Chondrocyte (in vitro differentiated cells): ENCODE results near the gene DPYSL5. TPM values are rescaled to one million over a fixed set of nuclear protein-coding genes. Genes with fewer than 3 reads are reported as not detected.

Experiments
- DNase-seq: peaks from one replicate; pipeline ENCODE4 v3.0.0; 2021; ENCODE audit warnings: mixed read lengths, low spot score
- H3K27ac Mint-ChIP-seq: one replicate; pipeline ENCODE4 v1.8.0; 2021; ENCODE audit warnings: mild to moderate bottlenecking, moderate library complexity, mixed read lengths; ENCODE audit not compliant: unreplicated experiment
- H3K27me3 Mint-ChIP-seq: 2 replicates; pipeline ENCODE4 v1.8.0; 2021; ENCODE audit warnings: low read depth, mixed read lengths
- H3K36me3 Mint-ChIP-seq: 2 replicates; pipeline ENCODE4 v1.8.0; 2021; ENCODE audit warnings: low read depth, mixed read lengths
- H3K4me1 Mint-ChIP-seq: 2 replicates; pipeline ENCODE4 v1.8.0; 2021; ENCODE audit warnings: low read depth, mild to moderate bottlenecking, mixed read lengths
- H3K4me3 Mint-ChIP-seq: one replicate; pipeline ENCODE4 v1.8.0; 2021; ENCODE audit warnings: mild to moderate bottlenecking, moderate library complexity, mixed read lengths; ENCODE audit not compliant: unreplicated experiment
- H3K9me3 Mint-ChIP-seq: 2 replicates; pipeline ENCODE4 v1.8.0; 2021; ENCODE audit warnings: low read depth, mixed read lengths
- total RNA-seq: library from RNA; stranded (reverse); gene quantifications from 3 replicates; pipeline ENCODE4 v1.2.1, GENCODE V29; 2021
- TF ChIP-seq, protein P1 (sequence below): fragments of 200-600 bp; sonication (generic); IDR thresholded peaks from 2 replicates; pipeline ENCODE4 v1.5.0; 2021; ENCODE audit warnings: antibody characterized with exemption, mild to moderate bottlenecking, moderate library complexity

The DPYSL5 gene
- total RNA-seq, 1 donor from 2014 or later: 0.25 TPM

DNA sequence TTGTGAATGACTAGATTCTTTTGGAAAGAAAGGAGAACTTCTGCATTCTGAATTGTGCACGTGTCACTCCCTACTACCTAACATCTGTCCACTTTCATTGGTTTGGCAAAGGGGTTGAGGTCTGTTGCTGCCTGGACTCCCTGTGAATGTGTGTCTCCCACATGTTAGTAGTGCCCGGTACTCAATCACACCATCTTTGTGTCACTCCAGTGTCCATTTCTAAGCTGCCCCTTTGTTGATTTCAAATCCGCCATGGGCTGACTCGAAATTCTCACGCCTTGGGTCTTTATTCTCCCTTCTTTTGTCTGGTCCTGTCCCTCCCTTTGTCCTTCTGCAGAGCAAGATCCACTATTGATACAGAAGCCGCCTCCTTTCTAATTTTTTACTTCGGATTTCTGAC lies 7.5 kb downstream of the DPYSL5 start:
- no peak overlapping the region for H3K4me3 Mint-ChIP-seq
- H3K4me1 Mint-ChIP-seq: no peaks in the 10 kb centered on the region
- DNase-seq: no peak
- no peaks in the 10 kb centered on the region for H3K36me3 Mint-ChIP-seq
- H3K9me3 Mint-ChIP-seq: no peaks in the 10 kb centered on the region
- no peak overlapping the region for H3K27ac Mint-ChIP-seq
- TF ChIP-seq, protein P1, sequence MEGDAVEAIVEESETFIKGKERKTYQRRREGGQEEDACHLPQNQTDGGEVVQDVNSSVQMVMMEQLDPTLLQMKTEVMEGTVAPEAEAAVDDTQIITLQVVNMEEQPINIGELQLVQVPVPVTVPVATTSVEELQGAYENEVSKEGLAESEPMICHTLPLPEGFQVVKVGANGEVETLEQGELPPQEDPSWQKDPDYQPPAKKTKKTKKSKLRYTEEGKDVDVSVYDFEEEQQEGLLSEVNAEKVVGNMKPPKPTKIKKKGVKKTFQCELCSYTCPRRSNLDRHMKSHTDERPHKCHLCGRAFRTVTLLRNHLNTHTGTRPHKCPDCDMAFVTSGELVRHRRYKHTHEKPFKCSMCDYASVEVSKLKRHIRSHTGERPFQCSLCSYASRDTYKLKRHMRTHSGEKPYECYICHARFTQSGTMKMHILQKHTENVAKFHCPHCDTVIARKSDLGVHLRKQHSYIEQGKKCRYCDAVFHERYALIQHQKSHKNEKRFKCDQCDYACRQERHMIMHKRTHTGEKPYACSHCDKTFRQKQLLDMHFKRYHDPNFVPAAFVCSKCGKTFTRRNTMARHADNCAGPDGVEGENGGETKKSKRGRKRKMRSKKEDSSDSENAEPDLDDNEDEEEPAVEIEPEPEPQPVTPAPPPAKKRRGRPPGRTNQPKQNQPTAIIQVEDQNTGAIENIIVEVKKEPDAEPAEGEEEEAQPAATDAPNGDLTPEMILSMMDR: no peak
- peaks cover 40% of the 10 kb centered on the region for H3K27me3 Mint-ChIP-seq

DNA sequence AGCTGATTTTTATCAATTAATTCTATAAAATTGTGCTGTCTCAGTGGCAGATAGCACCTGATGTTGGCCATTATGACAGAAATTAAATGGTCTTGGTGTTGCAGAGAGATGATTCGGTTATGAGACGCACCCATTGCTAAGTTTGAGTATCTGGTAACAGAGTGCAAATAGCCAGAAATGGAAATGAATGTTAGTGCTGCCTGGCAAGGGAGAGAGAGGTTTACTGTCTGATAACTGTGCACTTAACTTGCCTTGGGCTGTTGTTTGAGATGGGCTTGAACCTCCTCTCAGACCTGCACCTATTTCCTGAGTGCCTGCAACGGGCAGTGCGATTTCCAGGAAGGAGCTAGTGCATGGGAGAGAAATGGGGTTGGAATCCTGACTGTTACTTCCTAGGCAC lies 11.7 kb downstream of the DPYSL5 start:
- Mint-ChIP-seq H3K4me1 (no peaks in the 10 kb centered on the region), H3K36me3 (no peaks in the 10 kb centered on the region), H3K4me3 (no peak overlapping the region), H3K9me3 (no peaks in the 10 kb centered on the region), H3K27me3 (peaks cover 39% of the 10 kb centered on the region), H3K27ac (no peak overlapping the region)
- TF ChIP-seq, protein P1: no peak
- no peak for DNase-seq

DNA sequence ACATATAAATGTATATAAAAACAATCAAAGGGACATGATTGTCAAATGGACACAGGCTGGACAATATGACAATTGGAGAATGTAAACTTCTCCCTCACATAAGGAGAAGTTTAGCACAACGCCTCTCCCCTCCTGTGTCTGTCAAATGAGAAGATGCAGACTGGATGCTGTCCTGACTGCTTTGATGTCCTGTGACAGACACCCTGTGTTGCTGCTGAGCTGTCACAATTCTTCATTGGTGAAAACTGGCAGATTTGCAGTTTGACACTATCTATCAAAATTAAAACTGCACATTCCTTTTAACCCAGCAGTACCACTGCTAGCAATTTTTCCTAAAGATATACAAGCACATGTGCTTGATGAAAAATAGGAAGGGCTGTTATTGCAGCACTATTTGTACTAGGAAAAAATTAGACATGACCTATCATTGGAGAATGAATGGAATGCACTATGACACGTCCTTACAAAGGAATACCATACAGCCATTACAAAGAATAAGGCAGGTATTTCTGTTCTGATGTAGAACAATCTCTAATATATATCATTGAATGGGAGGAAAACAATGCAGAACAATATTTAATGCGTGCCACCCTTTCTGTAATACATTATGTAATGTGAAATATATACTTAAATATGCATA lies 12.4 kb downstream of the DPYSL5 start:
- Mint-ChIP-seq H3K27ac (no peak overlapping the region), H3K4me3 (no peak overlapping the region), H3K27me3 (peaks cover 40% of the 10 kb centered on the region), H3K4me1 (no peaks in the 10 kb centered on the region), H3K9me3 (no peaks in the 10 kb centered on the region), H3K36me3 (no peaks in the 10 kb centered on the region)
- no peak for DNase-seq
- TF ChIP-seq, protein P1: no peak

DNA sequence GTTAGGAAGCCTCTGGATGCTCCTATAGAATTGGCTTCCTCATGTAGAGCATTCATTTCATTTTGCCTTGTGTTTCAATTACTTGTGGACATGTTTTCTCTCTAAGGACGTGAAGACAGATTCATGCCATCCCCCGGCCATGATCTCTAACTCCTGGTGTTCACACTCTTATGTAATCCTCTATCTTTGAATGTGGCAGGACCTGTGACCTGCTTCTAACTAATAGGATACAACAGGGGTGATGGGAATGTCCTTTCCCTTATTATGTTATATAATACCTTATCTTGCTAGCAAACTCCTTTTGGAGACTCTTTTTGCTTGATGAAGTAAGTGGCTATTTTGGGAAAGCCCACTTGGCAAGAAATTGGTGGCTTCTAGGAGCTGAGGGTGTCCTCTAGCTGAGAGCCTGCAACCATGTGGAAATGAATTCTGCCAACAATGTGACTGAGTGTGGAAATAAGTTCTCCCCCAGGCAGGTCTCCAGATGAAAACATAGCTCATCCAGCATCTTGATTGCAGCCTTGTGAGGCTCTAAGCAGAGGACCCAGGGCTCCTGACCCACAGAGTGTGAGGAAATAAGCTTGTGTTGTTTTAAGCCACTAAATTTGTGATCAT lies 13.8 kb downstream of the DPYSL5 start:
- Mint-ChIP-seq H3K27me3 (peaks cover 33% of the 10 kb centered on the region), H3K36me3 (no peaks in the 10 kb centered on the region), H3K4me3 (no peak overlapping the region), H3K27ac (no peak overlapping the region), H3K9me3 (no peaks in the 10 kb centered on the region), H3K4me1 (no peaks in the 10 kb centered on the region)
- no peak for DNase-seq
- TF ChIP-seq, protein P1: no peak

DNA sequence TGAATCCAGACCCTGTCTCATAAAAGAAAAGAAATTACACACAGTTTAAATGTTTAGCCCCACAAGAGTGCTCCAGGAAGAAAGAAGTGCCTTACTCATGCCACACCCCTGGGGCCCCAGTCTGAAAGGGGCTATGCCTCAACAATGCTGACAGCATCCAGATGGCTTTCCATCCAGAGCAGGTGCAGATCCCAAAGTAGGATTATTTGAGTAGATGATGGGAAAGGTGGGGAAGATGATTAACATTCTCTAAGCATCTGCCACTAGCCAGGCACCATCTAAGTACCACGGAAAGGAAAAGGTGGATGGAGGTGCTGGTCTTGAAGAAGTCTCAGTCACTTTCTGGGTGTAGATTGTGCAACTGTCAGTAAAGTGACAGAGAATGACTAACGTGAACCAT lies 16.3 kb downstream of the DPYSL5 start:
- Mint-ChIP-seq H3K9me3 (no peaks in the 10 kb centered on the region), H3K4me1 (no peaks in the 10 kb centered on the region), H3K36me3 (no peaks in the 10 kb centered on the region), H3K27ac (no peak overlapping the region), H3K27me3 (peaks cover 41% of the 10 kb centered on the region), H3K4me3 (no peak overlapping the region)
- DNase-seq: no peak
- TF ChIP-seq, protein P1: no peak
